Upper lobe of left lung (tissue), 6 donors: ENCODE results near the gene DSG2. TPM values are rescaled to one million over a fixed set of nuclear protein-coding genes. Genes with fewer than 3 reads are reported as not detected.

Source experiments
- ATAC-seq, 2 donors: fragments of 200-7000 bp; cut with Tn5 transposase; one replicate each; pipeline ENCODE4 v1.9.1; 2022; ENCODE audit warnings: mild to moderate bottlenecking in 2 of 2, moderate library complexity in 2 of 2; ENCODE audit not compliant: low FRiP score in 2 of 2
- DNase-seq, 2 donors: peaks; one replicate each; pipeline ENCODE4 v3.0.0-alpha.2; 2019 to 2020
- H3K27ac ChIP-seq, 4 donors: fragments of 200-600 bp; sonication (generic); one replicate each; pipeline ENCODE4 v1.5.1; 2016 to 2019
- H3K27me3 ChIP-seq, 4 donors: fragments of 200-600 bp; sonication (generic); one replicate each; pipeline ENCODE4 v1.5.1; 2017 to 2019
- H3K36me3 ChIP-seq, 4 donors: fragments of 200-600 bp; sonication (generic); one replicate each; pipeline ENCODE4 v1.5.1; 2016 to 2019
- H3K4me1 ChIP-seq, 4 donors: fragments of 200-600 bp; sonication (generic); one replicate each; pipeline ENCODE4 v1.5.1; 2018 to 2019
- H3K4me3 ChIP-seq, 4 donors: fragments of 200-600 bp; sonication (generic); one replicate each; pipeline ENCODE4 v1.5.1; 2017 to 2019; ENCODE audit warnings: mild to moderate bottlenecking in 2 of 4, moderate library complexity in 1 of 4
- H3K9me3 ChIP-seq, 4 donors: fragments of 200-600 bp; sonication (generic); one replicate each; pipeline ENCODE4 v1.5.1; 2018 to 2019
- EP300 ChIP-seq, 4 donors: sonication (generic); formaldehyde crosslinking; IDR thresholded peaks; one replicate each; pipeline ENCODE4 v1.5.1; 2017; ENCODE audit warnings: antibody characterized with exemption in 4 of 4, control low read depth in 2 of 4
- POLR2A ChIP-seq, 4 donors: fragments of 450-650 bp; IDR thresholded peaks; one replicate each; pipeline ENCODE4 v1.5.1; 2016 to 2017; ENCODE audit warnings: antibody characterized with exemption in 4 of 4, mild to moderate bottlenecking in 2 of 4
- POLR2AphosphoS5 ChIP-seq, 2 donors: sonication (generic); formaldehyde crosslinking; IDR thresholded peaks; one replicate each; pipeline ENCODE4 v1.5.1; 2017; ENCODE audit warnings: antibody characterized with exemption in 2 of 2
- WGBS, 2 donors: methylation state at CpG; one replicate each; pipeline ENCODE4 v1.1.5; 2017 to 2018; 5-methylcytosine and 5-hydroxymethylcytosine counted together
- total RNA-seq, 6 donors: library from RNA; depleted of rRNA in 4 of 6; stranded (reverse); fragments of >200 nt in 4 of 6; gene quantifications; one replicate each; pipeline versions ENCODE4 v1.1.0 to v1.2.1, GENCODE V29; 2016 to 2021
- TF ChIP-seq, protein P1 (sequence below), 6 experiments: fragments of 450-650 bp in 4 of 6; fragments of 200-600 bp in 2 of 6; sonication (generic) in 2 of 6; IDR thresholded peaks; one replicate each; pipeline ENCODE4 v1.5.1; 2016 to 2019; ENCODE audit warnings: antibody characterized with exemption in 6 of 6
- donor health status: DM: no; HTN: no; CAD: no; lungs with moderate emphysema.
- donor health status: DM: no; HTN: yes; CAD: no; lungs with severe emphysema.

The DSG2 gene
- total RNA-seq, 6 donors from 2014 or later = 5.2 to 55.4 (median 26.8) TPM

DNA sequence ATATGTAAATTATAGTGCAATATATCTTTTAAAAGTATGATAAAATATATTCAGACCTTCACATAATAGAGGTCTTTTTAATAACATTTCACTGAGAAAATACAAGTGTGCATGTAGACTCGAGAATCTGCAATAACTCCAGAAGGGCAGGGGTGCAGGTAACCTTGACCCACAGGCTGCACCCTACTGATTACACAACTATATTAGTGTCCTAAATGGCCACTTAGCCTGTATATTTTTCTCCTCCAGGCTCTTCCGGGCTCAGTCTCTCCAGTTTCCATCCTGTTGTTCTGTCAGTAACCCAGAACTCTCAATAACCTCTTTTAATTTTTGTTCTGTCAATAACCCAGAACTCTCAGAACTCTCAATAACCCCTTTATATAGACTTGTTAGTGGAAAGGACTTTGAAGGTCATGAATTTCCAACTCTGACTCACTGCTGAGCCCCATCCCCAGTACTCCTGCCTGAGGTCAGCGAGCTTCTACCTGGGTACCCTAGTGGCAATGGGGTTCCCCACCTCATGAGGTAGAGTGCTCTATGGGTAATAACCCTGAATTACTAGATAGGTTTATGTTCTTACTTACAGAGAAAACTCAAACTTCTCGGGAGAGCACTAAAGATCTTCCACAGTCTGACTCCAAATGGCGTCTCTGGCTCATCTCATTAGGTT lies 85.3 kb downstream of the DSG2 start:
- ATAC-seq (no peak), DNase-seq (no peak)
- TF ChIP-seq POLR2AphosphoS5 (IDR thresholded peaks at IDR 0.05) (no peak), POLR2A (IDR thresholded peaks at IDR 0.05) (no peak), EP300 (IDR thresholded peaks at IDR 0.05) (no peak)
- TF ChIP-seq, protein P1, sequence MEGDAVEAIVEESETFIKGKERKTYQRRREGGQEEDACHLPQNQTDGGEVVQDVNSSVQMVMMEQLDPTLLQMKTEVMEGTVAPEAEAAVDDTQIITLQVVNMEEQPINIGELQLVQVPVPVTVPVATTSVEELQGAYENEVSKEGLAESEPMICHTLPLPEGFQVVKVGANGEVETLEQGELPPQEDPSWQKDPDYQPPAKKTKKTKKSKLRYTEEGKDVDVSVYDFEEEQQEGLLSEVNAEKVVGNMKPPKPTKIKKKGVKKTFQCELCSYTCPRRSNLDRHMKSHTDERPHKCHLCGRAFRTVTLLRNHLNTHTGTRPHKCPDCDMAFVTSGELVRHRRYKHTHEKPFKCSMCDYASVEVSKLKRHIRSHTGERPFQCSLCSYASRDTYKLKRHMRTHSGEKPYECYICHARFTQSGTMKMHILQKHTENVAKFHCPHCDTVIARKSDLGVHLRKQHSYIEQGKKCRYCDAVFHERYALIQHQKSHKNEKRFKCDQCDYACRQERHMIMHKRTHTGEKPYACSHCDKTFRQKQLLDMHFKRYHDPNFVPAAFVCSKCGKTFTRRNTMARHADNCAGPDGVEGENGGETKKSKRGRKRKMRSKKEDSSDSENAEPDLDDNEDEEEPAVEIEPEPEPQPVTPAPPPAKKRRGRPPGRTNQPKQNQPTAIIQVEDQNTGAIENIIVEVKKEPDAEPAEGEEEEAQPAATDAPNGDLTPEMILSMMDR (IDR thresholded peaks at IDR 0.05) = no peak
- H3K27ac ChIP-seq = no peak overlapping the region
- no peaks in the 10 kb centered on the region for H3K4me1 ChIP-seq
- H3K9me3 ChIP-seq = no peaks in the 10 kb centered on the region
- WGBS, 2 donors = 89% methylated on average over 5 of the region's 5 CpGs
- H3K27me3 ChIP-seq = no peaks in the 10 kb centered on the region
- H3K36me3 ChIP-seq = no peaks in the 10 kb centered on the region
- H3K4me3 ChIP-seq = no peak overlapping the region

DNA sequence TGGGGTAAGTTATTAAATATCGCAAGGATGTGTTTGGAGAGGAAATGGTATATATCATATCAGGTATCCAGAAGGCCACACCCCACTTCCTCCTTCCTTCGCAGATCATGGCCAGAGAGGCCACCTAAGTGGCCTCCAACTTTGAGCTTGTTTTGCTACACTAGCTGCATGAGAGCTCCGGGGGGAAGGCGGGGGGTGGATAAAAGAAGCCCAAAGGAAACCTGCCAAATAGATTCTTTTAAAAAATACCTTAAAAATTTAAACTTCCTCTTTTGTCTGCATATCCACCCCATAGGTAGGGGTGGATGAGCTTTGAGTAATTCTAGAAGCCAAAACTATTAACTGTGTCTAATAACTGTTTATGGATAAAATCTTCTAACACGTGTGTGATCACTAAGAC lies 88.0 kb downstream of the DSG2 start:
- DNase-seq (no peak), ATAC-seq (no peak)
- H3K4me3 ChIP-seq = no peak overlapping the region
- TF ChIP-seq POLR2A (IDR thresholded peaks at IDR 0.05) (no peak), EP300 (IDR thresholded peaks at IDR 0.05) (no peak), POLR2AphosphoS5 (IDR thresholded peaks at IDR 0.05) (no peak)
- TF ChIP-seq, protein P1 (IDR thresholded peaks at IDR 0.05) = no peak
- H3K27me3 ChIP-seq = no peaks in the 10 kb centered on the region
- 70 to 82% methylated on average over 5 of the region's 5 CpGs for WGBS, 2 donors
- no peaks in the 10 kb centered on the region for H3K4me1 ChIP-seq
- H3K27ac ChIP-seq = no peak overlapping the region
- no peaks in the 10 kb centered on the region for H3K9me3 ChIP-seq
- no peaks in the 10 kb centered on the region for H3K36me3 ChIP-seq

DNA sequence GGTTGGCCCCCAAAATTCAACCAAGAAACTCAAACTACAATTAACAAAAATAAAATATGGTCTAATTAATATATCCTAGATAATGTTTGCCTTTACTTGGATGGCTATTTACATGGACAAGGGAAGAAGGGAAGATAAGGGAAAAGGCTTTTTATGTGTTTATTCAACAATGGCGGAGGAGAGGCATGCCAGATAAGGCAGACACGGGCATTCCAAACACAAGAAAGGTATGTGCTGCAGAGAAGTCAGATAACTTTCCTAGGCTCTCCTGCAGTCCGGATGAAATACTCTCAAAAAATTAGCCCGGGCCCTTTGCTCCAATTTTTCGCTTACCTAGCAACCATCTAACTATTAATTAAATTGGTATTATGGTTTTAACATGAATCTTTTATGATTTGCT lies 88.6 kb downstream of the DSG2 start:
- no peak overlapping the region for H3K4me3 ChIP-seq

DNA sequence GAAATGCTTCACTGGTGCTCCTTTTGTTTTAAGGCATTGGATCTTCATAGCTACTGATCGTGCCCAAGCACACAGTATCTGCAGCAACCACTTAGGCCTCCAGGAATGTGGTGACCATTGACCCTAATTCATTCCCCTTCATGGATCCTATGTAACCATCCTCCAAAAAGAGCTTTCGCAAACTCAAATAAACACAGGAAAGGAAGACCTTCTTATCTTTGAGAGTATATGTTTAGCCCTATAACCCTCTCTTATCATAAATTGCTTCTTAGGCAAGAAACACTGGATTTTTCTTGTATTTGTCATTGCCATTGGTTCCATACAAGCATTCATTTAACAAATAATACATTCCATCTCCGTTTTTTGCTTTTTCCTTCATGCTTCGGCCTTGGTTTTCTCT lies 89.6 kb downstream of the DSG2 start:
- WGBS, 2 donors = 83 to 84% methylated on average over 4 of the region's 4 CpGs
- H3K4me3 ChIP-seq = no peak overlapping the region
- no peaks in the 10 kb centered on the region for H3K4me1 ChIP-seq
- ATAC-seq = no peak
- TF ChIP-seq, protein P1 (IDR thresholded peaks at IDR 0.05) = no peak
- TF ChIP-seq POLR2AphosphoS5 (IDR thresholded peaks at IDR 0.05) (no peak), POLR2A (IDR thresholded peaks at IDR 0.05) (no peak), EP300 (IDR thresholded peaks at IDR 0.05) (no peak)
- H3K27ac ChIP-seq = no peak overlapping the region
- H3K36me3 ChIP-seq = no peaks in the 10 kb centered on the region
- no peak for DNase-seq
- no peaks in the 10 kb centered on the region for H3K9me3 ChIP-seq
- no peaks in the 10 kb centered on the region for H3K27me3 ChIP-seq

More for the DNA sequence above, 88.6 kb downstream of the DSG2 start:
- Histone ChIP-seq H3K27me3 (no peaks in the 10 kb centered on the region), H3K36me3 (no peaks in the 10 kb centered on the region), H3K9me3 (no peaks in the 10 kb centered on the region), H3K27ac (no peak overlapping the region), H3K4me1 (no peaks in the 10 kb centered on the region)
- no peak for ATAC-seq
- DNase-seq = no peak
- no peak for TF ChIP-seq POLR2AphosphoS5 (IDR thresholded peaks at IDR 0.05)
- TF ChIP-seq, protein P1 (IDR thresholded peaks at IDR 0.05) = no peak
- TF ChIP-seq EP300 (IDR thresholded peaks at IDR 0.05) = no peak
- no peak for TF ChIP-seq POLR2A (IDR thresholded peaks at IDR 0.05)
- 72 to 75% methylated on average over 5 of the region's 5 CpGs for whole genome bisulfite sequencing, 2 donors

DNA sequence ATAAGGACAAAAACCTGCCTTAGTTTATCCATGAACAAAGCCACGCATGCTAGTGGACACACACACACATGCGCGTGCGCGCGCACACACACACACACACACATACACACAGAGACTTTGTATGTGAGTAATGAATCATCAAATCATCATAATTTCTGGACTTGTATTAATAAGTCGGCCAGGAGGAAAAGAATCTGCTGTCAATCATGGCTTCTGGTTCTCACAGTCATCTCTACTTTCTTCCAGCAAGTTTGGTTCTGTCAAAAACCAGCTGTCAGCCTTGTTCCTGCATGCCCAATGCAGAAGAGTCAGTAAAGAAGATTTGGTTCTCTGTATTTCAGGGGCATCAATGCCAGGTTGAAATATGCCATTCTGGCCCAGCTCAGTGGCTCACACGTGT lies 92.6 kb downstream of the DSG2 start:
- Histone ChIP-seq H3K36me3 (no peaks in the 10 kb centered on the region), H3K9me3 (no peaks in the 10 kb centered on the region), H3K4me3 (no peak overlapping the region), H3K27me3 (no peaks in the 10 kb centered on the region), H3K4me1 (no peaks in the 10 kb centered on the region), H3K27ac (no peak overlapping the region)
- TF ChIP-seq POLR2A (IDR thresholded peaks at IDR 0.05) (no peak), EP300 (IDR thresholded peaks at IDR 0.05) (no peak), POLR2AphosphoS5 (IDR thresholded peaks at IDR 0.05) (no peak)
- TF ChIP-seq, protein P1 (IDR thresholded peaks at IDR 0.05) = no peak
- WGBS, 2 donors = 80 to 88% methylated on average over 8 of the region's 8 CpGs
- DNase-seq = peak in 1 of 2 donors; percentile 42
- ATAC-seq = no peak
